Measurements from ENCODE around the gene PIGL. TPM values are rescaled to one million over a fixed set of nuclear protein-coding genes. Genes with fewer than 3 reads are reported as not detected.

The PIGL gene
- total RNA-seq, 2 donors from 2014 or later, result 41.1 to 57.0 TPM

- peaks cover 7% of the 10 kb centered on the region for H3K9me3 ChIP-seq (ENCODE audit: control insufficient read depth, low read length)
- no peak overlapping the region for H3K9ac ChIP-seq (ENCODE audit: extremely low read depth, low read length, poor library complexity, severe bottlenecking)
- H3K27ac ChIP-seq (ENCODE audit: low read depth, low read length), result no peak overlapping the region
- 96% methylated on average over 2 to 3 of the region's 3 CpGs for WGBS, 2 experiments (ENCODE audit: insufficient coverage in 1 of 2, insufficient read length in 1 of 2)
- DNase-seq, result no peak
- no peak overlapping the region for H3K4me3 ChIP-seq (ENCODE audit: low read length)
- no peak overlapping the region for H3K27ac Mint-ChIP-seq
- no peaks in the 10 kb centered on the region for H3K36me3 ChIP-seq (ENCODE audit: control insufficient read depth, insufficient read depth, low read length)
- peaks cover 10% of the 10 kb centered on the region for H3K36me3 Mint-ChIP-seq (ENCODE audit: low read depth)
- H3K4me1 Mint-ChIP-seq, result no peaks in the 10 kb centered on the region
- TF ChIP-seq CTCF (conservative IDR thresholded peaks at IDR 0.05), result no peak
- no peaks in the 10 kb centered on the region for H3K4me1 ChIP-seq (ENCODE audit: control insufficient read depth, insufficient read depth, low read length)
- no peak overlapping the region for H3K4me3 Mint-ChIP-seq
- H3K9me3 Mint-ChIP-seq, result peaks cover 16% of the 10 kb centered on the region
- no peaks in the 10 kb centered on the region for H3K27me3 Mint-ChIP-seq (ENCODE audit: insufficient read depth)
- no peaks in the 10 kb centered on the region for H3K27me3 ChIP-seq (ENCODE audit: control insufficient read depth, insufficient read depth, low read length, poor library complexity, severe bottlenecking)
Measured at GRCh38 chr17:16272111-16272840, 55.3 kb downstream of the PIGL start.

DNA sequence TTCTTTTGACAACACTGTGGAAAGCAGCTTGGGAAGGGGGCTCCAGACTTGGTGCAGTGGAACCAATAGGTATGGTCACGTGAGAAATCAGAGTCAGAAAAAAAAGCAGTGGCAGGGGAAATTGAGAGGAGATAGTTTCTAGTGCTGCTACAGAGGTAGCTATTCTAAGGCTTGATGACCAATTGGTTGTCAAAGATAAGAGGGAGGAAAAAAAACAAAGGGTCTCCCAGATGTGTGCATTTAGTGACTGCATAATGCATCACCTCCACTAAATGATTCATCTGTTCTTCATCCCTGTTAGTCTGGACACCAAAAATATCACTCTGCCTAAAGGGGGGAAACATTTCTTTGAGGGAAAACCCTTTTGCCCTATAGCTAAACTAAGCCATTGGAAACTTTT lies 56.5 kb downstream of the PIGL start:
- Mint-ChIP-seq H3K27me3 (ENCODE audit: insufficient read depth) (no peaks in the 10 kb centered on the region), H3K27ac (no peak overlapping the region), H3K9me3 (peaks cover 29% of the 10 kb centered on the region), H3K4me3 (no peak overlapping the region), H3K4me1 (no peaks in the 10 kb centered on the region), H3K36me3 (ENCODE audit: low read depth) (peaks cover 17% of the 10 kb centered on the region)
- Histone ChIP-seq H3K4me1 (ENCODE audit: control insufficient read depth, insufficient read depth, low read length) (no peaks in the 10 kb centered on the region), H3K9me3 (ENCODE audit: control insufficient read depth, low read length) (peaks cover 20% of the 10 kb centered on the region), H3K9ac (ENCODE audit: extremely low read depth, low read length, poor library complexity, severe bottlenecking) (no peak overlapping the region), H3K36me3 (ENCODE audit: control insufficient read depth, insufficient read depth, low read length) (peaks cover 7% of the 10 kb centered on the region), H3K27ac (ENCODE audit: low read depth, low read length) (no peak overlapping the region), H3K27me3 (ENCODE audit: control insufficient read depth, insufficient read depth, low read length, poor library complexity, severe bottlenecking) (no peaks in the 10 kb centered on the region), H3K4me3 (ENCODE audit: low read length) (no peak overlapping the region)
- WGBS, 2 experiments (ENCODE audit: insufficient coverage in 1 of 2, insufficient read length in 1 of 2), result 83 to 91% methylated on average over 1 of the region's 1 CpG
- TF ChIP-seq CTCF (conservative IDR thresholded peaks at IDR 0.05), result no peak
- DNase-seq, result no peak

GRCh38 chr17:16273929-16274339 lies 56.9 kb downstream of the PIGL start:
- Histone ChIP-seq H3K27me3 (ENCODE audit: control insufficient read depth, insufficient read depth, low read length, poor library complexity, severe bottlenecking) (no peaks in the 10 kb centered on the region), H3K36me3 (ENCODE audit: control insufficient read depth, insufficient read depth, low read length) (peaks cover 11% of the 10 kb centered on the region), H3K4me3 (ENCODE audit: low read length) (no peak overlapping the region), H3K9me3 (ENCODE audit: control insufficient read depth, low read length) (peaks cover 24% of the 10 kb centered on the region), H3K9ac (ENCODE audit: extremely low read depth, low read length, poor library complexity, severe bottlenecking) (no peak overlapping the region), H3K27ac (ENCODE audit: low read depth, low read length) (no peak overlapping the region), H3K4me1 (ENCODE audit: control insufficient read depth, insufficient read depth, low read length) (no peaks in the 10 kb centered on the region)
- Mint-ChIP-seq H3K36me3 (ENCODE audit: low read depth) (peaks cover 22% of the 10 kb centered on the region), H3K4me3 (no peak overlapping the region), H3K27me3 (ENCODE audit: insufficient read depth) (no peaks in the 10 kb centered on the region), H3K9me3 (peaks cover 33% of the 10 kb centered on the region), H3K4me1 (no peaks in the 10 kb centered on the region), H3K27ac (no peak overlapping the region)
- no peak for DNase-seq
- no peak for TF ChIP-seq CTCF (conservative IDR thresholded peaks at IDR 0.05)
- WGBS, 2 experiments (ENCODE audit: insufficient coverage in 1 of 2, insufficient read length in 1 of 2), result 94 to 98% methylated on average over 6 of the region's 6 CpGs

Measured in endodermal cell (in vitro differentiated cells).